AML-193 (cell line): ENCODE data around the gene CC2D1A.

ENCODE experiments used
- DNase-seq, 2 experiments: peaks; one replicate each; lab custom pipeline; 2025; lab: John Stamatoyannopoulos, UW

The CC2D1A gene

GRCh38 chr19:13877303-13877702 lies 28.7 kb upstream of the CC2D1A start:
- no peak for DNase-seq

DNA sequence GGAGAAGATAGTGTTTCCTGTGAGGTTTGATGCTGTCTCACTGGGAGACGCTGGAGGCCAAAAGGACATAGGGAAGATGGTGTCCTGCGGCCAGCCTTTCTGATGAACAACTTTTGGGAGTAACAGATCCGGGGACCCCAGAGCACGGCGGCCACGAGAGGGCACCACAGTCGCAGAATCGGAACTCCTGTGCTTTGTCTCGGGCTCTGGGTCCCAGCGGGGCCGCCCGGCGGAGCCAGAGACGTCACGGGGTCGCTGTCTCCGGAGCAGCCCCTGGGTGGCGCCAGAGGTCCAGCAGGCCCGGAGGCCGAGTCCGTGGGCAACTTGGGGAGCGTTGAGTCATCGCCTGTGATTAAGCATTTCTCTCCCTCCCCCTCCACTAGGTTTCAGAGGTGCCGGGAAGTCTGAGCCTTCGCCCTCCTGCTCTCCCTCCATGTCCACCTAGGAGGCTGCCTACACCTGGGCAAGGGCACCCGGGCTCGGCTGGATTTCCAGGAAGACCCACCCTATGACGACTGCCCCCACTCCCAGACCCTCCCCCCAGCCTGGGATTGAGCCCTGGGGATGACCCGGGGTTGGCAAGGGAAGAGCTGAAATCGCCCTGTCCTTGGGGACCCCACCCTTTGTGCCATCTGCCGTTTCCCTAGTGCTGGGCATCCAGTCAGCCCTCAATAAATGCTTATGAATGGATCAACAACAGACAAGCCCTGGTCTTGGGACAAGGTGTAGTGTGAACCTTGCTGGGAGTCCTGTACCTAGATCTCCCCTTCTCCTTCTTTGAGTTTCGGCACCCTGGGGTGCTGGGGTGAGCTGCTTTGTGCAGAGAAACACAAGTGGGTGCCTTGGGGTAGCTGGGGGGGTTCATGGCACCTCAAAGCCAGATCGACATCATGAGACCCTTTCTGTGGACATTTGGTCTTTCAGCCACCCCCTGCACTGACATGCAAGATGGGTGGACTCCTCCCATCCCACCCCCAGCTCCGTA lies 25.6 kb upstream of the CC2D1A start:
- DNase-seq: peak; percentile 92

DNA sequence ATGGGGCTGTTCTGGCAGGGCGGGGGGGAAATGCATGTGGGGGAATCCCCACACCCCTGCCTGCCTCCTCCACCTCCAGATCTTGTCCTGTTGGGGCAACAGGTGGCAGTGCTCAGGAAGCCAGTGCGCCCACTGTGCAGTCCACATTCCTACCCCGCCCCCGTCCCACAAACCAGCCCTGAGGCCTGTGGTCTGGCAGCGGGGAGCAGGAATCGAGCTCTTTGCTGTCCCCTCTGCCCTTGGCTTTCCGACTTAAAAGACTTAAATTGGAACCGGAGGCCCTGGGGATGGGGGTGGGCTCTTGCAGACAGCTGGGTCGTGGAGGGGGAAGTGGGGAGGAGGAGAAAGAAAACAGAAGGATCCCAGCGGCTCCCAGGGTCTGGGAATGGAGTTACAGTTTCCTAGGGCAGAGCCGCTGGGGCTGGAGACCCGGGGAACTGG lies 24.7 kb upstream of the CC2D1A start:
- no peak for DNase-seq

DNA sequence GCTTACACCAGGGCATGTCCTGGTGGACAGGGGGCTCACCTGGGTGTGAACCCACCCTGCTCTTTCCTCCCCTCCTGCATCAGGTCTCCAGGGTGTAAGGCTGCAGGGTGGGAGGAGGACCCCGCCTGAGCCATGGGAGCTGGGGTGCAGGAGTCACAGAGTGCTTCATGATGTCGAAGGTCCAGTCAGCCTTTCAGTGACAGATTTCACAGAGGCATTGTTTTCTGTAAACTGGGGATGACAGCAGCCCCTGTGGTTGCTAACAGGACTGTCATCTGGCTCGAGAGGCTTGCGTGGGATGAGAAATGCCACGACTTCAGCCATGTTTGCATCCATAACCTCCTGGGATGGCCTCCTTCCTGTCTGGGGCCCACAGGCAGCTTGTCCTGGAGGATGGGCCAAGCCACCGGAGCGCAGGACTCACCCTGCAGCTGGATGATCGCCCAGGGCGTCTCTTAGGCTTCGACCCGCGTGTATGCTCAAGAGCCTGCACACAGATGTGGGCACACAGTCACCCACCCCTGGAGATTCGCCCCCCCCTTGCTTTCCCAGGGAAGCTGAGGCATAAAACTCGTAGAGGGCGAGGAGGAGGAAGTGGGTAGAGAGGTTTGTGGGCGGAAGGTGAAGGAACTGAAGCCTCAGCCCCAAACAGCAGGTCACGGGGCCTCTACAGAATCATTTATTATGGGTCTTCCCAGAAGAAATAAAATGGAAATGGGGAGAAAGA lies 24.1 kb upstream of the CC2D1A start:
- peak in 1 of 2 experiments; percentile 26 for DNase-seq

DNA sequence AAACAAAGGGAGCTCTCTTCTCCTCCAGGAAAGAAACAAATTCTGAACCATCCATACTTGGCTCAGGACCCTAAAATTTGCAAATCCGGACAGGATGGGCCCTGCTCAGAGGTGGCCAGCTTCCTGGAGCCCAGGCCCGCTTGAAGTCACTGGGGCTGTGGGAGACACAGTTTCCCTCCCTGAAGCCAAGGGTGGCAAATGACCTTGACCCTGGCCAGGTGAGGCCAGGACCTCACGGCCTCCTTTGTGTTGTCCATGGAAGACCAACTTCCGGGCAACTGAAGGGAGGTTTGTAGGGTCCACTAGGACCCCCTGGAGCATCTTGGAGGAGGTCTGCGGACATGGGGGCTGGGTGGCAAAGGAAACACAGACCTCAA lies 23.6 kb upstream of the CC2D1A start:
- no peak for DNase-seq

GRCh38 chr19:13882836-13883235 lies 23.2 kb upstream of the CC2D1A start:
- DNase-seq: no peak

DNA sequence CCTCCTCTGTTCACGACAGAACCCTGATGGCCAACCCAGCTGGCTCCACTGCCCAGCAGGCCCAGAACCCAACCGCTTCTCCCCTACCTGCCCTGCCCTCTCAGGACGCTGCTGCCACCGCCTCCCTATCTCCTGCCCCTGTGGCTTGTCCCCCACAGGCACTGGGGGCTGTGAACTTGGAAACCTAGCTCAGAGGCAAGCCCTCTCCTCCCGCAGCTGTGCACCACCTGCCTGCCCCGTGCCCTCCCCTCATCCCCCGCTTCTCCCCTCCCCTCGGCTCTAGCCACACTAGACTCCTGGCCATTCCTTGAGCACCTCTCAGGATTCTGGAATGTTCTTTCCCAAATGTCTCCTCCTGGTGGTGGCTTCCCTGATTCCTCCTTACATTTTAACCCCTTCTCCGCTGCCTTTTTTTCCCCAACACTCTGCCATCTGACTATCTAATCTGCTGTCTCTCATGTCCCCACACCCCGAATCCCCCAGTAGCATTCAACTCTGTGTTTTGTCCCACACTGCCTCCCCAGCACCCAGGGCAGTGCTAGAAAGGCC lies 22.4 kb upstream of the CC2D1A start:
- no peak for DNase-seq

DNA sequence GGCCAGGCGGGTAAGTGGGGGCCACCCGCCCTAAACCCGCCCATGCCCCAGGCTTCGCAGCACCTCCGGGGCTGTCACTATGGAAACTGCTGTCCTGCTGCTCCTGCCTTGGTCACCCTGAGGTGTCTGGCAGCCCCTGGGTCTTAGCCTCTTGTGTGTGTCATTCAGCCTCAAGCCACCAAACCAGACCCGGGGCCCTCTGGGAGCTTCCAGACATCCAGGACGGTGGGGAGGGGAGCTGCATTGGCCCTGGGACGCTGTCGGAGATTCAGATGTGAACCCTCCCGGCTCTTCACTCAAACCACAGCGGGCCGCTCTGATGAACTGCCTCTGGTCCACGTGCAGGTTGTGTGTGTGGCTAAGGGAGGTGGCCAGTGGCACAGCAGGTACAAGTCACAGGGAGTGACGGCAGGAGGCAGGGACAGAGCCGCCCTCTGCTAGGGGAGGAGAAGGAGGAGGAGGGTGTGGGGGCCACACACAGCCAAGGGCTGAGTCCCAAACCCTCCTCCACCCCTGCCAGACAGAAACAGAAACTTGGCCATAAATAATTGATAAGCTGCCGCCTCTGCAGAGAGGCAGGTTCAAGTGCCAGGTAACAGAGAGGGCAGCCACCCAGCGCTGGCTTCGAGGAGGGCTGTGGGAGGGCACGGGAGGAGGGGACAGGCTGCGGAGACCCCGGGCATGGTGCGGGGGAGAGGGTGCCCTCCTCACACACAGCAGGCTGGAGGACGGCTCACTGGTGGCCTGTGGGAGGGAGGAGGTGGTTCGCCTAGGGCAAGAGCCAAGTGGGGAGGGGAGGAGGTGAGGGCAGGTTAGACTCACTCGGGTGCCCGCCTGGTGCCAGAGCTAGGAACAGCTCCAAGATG lies 21.0 kb upstream of the CC2D1A start:
- DNase-seq: no peak

DNA sequence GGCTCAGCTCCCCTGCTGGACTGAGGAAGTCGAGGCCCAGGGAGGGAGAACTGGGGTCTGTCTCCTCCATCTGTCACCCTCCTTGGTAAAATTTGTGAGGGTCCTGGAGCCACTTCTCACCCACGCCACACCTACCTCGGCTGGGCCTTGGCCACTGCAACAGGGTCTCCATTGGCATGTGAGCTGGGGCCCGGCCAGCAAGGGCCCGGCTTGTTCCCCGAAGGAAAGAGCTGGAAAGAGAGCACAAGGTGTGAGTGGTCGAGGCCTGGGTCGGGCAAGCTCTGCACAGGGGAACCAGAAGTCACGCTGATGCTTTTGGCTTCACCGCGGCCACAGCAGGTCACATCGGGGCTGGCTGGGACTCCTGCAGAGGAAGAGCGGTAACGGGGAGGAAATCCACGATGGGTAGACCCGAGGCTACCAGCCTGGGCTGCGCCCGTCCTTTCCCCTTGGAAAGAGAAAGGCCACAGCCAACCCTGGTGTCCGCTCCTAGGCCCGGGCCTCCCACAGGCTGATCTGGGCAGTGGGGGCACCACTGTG lies 20.1 kb upstream of the CC2D1A start:
- no peak for DNase-seq

GRCh38 chr19:13887018-13887436 lies 19.0 kb upstream of the CC2D1A start:
- DNase-seq: no peak

DNA sequence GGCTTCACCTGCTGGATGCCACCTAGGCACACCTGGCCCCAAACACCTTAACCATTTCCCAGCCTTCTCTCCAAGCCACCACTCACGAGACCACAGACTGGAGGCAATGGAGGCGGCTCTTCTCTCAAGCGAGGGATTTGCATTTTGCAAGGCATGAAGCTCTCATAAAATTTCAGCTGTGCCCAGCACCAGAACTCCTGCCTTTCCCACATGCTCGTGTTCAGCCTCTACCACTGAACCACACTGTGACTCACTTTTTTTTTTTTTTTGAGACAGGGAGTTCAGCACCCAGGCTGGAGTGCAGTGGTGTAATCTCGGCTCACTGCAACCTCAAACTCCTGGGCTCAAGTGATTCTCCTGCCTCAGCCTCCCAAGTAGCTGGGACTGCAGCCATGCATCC lies 18.5 kb upstream of the CC2D1A start:
- no peak for DNase-seq

GRCh38 chr19:13888281-13888680 lies 17.7 kb upstream of the CC2D1A start:
- DNase-seq: no peak

DNA sequence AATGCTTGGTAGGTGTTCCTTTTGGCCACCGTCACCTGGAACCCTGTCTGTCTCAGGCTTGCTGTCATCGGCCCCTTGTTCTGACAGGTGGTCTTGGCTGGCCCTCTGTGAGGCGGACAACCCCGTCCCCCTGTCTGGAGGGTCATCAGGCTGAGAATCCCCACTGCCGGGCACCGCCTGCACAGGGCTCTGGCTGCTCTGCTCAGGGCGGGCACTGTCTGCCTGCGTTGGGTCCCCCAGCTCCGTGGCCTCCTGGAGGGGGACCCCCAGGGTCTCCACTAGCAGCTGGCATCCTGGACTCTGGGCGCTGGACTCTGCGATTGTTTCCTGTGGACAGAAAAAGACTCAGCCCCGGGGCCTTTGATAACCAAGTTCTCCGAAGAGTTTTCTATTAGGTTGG lies 15.9 kb upstream of the CC2D1A start:
- no peak for DNase-seq

DNA sequence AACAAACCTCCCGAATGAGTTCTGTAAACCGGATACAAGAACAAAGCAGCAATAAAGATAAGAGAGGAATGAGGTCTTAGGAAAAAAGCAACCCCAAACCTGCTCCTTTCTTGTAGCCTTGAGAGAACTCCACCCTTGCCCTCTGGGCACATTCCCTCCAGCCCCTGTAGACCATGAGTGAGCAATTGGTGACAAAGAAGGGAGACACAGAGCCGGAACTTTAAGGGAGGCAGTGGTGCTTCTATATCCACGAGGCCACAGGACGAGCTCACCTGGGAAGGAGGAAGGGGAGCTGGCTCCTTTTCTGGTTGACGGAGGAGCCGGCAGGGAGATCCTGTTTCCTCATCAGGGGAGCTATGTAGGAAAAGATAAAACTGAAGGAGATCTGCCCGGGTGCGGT lies 13.1 kb upstream of the CC2D1A start:
- no peak for DNase-seq

DNA sequence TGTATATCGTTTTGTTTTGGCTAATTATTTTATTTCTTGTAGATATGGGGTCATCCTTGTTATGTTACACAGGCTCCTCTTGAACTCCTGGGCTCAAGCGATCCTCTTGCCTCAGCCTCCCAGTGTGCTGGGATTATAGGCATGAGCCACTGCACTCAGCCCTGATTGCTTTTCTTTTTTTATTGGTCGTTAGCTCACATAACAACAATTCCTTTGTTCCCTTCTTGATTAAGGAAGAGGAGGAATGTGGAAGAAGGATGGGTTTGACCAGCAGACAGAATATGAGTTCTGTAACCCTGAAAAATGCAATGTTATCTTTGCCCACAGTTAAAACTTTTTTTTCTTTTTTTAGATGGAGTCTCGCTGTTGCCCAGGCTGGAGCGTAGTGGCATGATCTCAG lies 11.4 kb upstream of the CC2D1A start:
- DNase-seq: no peak

DNA sequence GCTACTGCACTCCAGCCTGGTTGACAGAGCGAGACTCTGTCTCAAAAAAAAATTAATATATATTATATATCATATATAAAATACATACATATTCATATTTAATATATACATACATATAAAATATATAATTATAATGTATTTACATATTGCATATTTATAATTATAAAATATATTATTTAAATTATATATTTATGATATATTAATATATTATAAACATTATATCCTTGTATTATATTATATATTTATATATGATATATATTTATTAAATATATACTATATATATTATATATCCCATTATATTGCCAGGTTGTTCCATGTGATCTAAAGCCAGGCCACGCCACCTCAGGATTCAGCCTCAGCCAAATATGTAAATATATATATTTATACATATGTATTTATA lies 9.8 kb upstream of the CC2D1A start:
- DNase-seq: no peak

DNA sequence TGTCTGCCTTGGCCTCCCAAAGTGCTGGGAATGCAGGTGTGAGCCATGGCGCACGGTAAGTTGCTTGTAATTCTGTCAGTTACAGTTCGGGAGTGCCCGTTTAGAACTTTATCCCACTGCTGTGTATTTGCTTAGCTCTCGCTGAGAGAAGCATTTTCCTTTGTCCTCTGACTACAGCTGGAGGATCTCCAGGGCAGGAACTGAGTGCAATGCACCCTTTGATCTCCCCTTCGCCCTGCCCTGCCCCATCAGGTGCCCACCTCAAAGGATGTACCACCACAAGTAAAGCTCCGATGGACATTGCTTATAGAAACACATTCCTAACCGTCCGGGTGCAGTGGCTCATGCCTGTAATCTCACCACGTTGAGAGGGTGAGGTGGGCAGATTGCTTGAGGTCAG lies 6.6 kb upstream of the CC2D1A start:
- DNase-seq: no peak

GRCh38 chr19:13899912-13900584 lies 6.0 kb upstream of the CC2D1A start:
- DNase-seq: no peak

- DNase-seq: peak in 1 of 2 experiments; percentile 8
Measured at GRCh38 chr19:13902993-13903555, 2.9 kb upstream of the CC2D1A start.

DNA sequence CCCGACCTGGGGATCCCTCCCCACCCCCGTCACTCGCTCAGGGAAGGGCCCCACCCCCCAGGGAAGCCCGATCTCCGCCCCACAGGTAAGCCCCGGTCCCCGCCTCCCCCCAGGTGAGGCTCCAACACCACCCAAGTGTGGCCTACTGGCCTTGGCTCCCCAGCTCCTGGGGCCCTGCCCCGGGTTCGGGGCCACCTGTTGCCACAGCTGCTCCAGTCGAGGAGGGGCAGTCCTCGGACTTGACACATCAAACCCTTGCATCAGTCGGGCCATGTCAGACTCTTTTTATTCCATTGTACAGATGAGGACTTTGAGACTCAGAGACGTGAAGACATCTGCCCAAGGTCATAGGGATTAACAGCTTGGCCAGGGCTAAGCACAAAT lies 512 bp downstream of the CC2D1A start:
- no peak for DNase-seq

DNA sequence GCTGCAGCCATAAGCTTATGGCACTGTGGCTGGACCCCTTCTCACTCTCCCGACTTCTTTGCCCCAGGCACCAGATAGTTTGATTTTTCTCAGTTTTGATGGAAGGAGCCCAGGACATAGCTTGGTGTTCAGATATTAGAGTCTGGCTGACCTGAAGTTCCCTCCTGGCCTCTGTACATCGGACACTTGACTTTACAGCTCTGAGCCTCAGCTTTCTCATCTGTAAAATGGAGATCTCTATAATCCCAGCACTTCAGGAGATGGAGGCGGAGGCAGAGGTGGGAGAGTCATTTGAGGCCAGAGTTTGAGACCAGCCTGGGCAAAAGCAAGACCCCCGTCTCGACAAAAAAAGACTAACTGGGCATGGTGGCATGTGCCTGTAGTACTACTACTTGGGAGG lies 909 bp downstream of the CC2D1A start:
- DNase-seq: no peak
